SK-N-SH (cell line): ENCODE results near the gene ECI1. TPM values are rescaled to one million over a fixed set of nuclear protein-coding genes. Genes with fewer than 3 reads are reported as not detected.

Experiments
- CTCF ChIA-PET: fragments of 300-600, 350-600 bp; formaldehyde crosslinking; extraction: SDS; loops from one replicate; lab custom pipeline; 2021; lab: Yijun Ruan, JAX
- POLR2A ChIA-PET: fragments of 350-600 bp; sonication (Branson Sonifier 250); formaldehyde crosslinking; extraction: SDS; loops from one replicate; lab custom pipeline; 2020; ENCODE audit warnings: antibody characterized with exemption, inconsistent platforms; lab: Yijun Ruan, JAX
- DNase-seq: peaks from one replicate; pipeline ENCODE4 v3.0.0; 2012
- H2AFZ ChIP-seq: fragments of 200-600 bp; sonication (generic); 2 replicates; pipeline ENCODE4 v1.8.1; 2016; ENCODE audit warnings: antibody characterized with exemption, mild to moderate bottlenecking, low read depth
- H3F3A ChIP-seq: fragments of 200-600 bp; sonication (generic); replicated peaks from 2 replicates; pipeline ENCODE3; 2016; ENCODE audit warnings: antibody characterized with exemption, mild to moderate bottlenecking; ENCODE audit not compliant: insufficient read depth
- H3K27ac ChIP-seq, 2 experiments: fragments of 200-500 bp in 1 of 2; fragments of 200-600 bp in 1 of 2; sonication (Bioruptor generic) in 1 of 2; sonication (generic), shearing (Covaris generic) in 1 of 2; 2 replicates each; pipeline versions ENCODE4 v1.5.1 to v1.6.1; 2014 to 2016; ENCODE audit warnings: low read depth in 2 of 2, inconsistent platforms in 1 of 2, low read length in 1 of 2, mild to moderate bottlenecking in 1 of 2, mixed read lengths in 1 of 2
- H3K27me3 ChIP-seq: fragments of 200-600 bp; sonication (generic), shearing (Covaris generic); 2 replicates; pipeline ENCODE4 v1.6.1; 2016; ENCODE audit warnings: mixed run types; ENCODE audit not compliant: insufficient read depth
- H3K36me3 ChIP-seq, 2 experiments: fragments of 200-500 bp in 1 of 2; fragments of 200-600 bp in 1 of 2; sonication (Bioruptor generic) in 1 of 2; sonication (generic) in 1 of 2; replicated peaks in 1 of 2; 2 replicates each; pipeline versions ENCODE3 to v1.5.1; 2014 to 2016; ENCODE audit warnings: low read length in 1 of 2, mild to moderate bottlenecking in 1 of 2; ENCODE audit not compliant: insufficient read depth in 2 of 2, control insufficient read depth in 1 of 2
- H3K4me1 ChIP-seq, 2 experiments: fragments of 200-500 bp in 1 of 2; fragments of 200-600 bp in 1 of 2; sonication (Bioruptor generic) in 1 of 2; sonication (generic), shearing (Covaris generic) in 1 of 2; 2 replicates each; pipeline versions ENCODE4 v1.5.1 to v1.6.1; 2014 to 2016; ENCODE audit warnings: low read depth in 1 of 2, low read length in 1 of 2, mixed run types in 1 of 2; ENCODE audit not compliant: insufficient read depth in 2 of 2, control insufficient read depth in 1 of 2
- H3K4me2 ChIP-seq: fragments of 200-600 bp; sonication (generic), shearing (Covaris generic); 2 replicates; pipeline ENCODE4 v1.6.1; 2017; ENCODE audit warnings: mixed run types
- H3K4me3 ChIP-seq, 2 experiments: fragments of 200-500 bp in 1 of 2; fragments of 200-600 bp in 1 of 2; sonication (Bioruptor generic) in 1 of 2; sonication (generic), shearing (Covaris generic) in 1 of 2; 2 replicates each; pipeline versions ENCODE4 v1.5.1 to v1.8.1; 2014 to 2016; ENCODE audit warnings: low read depth in 2 of 2, inconsistent platforms in 1 of 2, low read length in 1 of 2, mild to moderate bottlenecking in 1 of 2, mixed read lengths in 1 of 2, moderate library complexity in 1 of 2
- H3K79me2 ChIP-seq: fragments of 200-600 bp; sonication (generic); 2 replicates; pipeline ENCODE4 v1.8.1; 2017; ENCODE audit warnings: mild to moderate bottlenecking; ENCODE audit not compliant: insufficient read depth
- H3K9ac ChIP-seq: fragments of 200-600 bp; sonication (generic); 2 replicates; pipeline ENCODE4 v1.6.1; 2017; ENCODE audit warnings: mixed run types
- H3K9me2 ChIP-seq: fragments of 200-600 bp; sonication (generic); 2 replicates; pipeline ENCODE4 v1.6.1; 2017; ENCODE audit warnings: mixed run types
- H3K9me3 ChIP-seq: fragments of 200-600 bp; sonication (generic); 2 replicates; pipeline ENCODE4 v1.6.1; 2017; ENCODE audit warnings: mixed run types, mild to moderate bottlenecking, moderate library complexity
- H4K20me1 ChIP-seq: fragments of 200-600 bp; sonication (generic); 2 replicates; pipeline ENCODE4 v1.6.1; 2017; ENCODE audit warnings: mild to moderate bottlenecking, mixed run types; ENCODE audit not compliant: insufficient read depth
- CHD2 ChIP-seq: fragments of 150-350 bp; IDR thresholded peaks from 2 replicates; pipeline ENCODE4 v1.6.1; 2018; ENCODE audit warnings: low read length; ENCODE audit not compliant: partially characterized antibody
- ELF1 ChIP-seq: IDR thresholded peaks from 2 replicates; pipeline ENCODE4 v1.4.0; 2012
- EZH2phosphoT487 ChIP-seq: fragments of 200-600 bp; sonication (generic); IDR thresholded peaks from 2 replicates; pipeline ENCODE4 v1.6.1; 2017; ENCODE audit warnings: low read depth, mixed run types, mild to moderate bottlenecking, antibody characterized with exemption, moderate library complexity, borderline replicate concordance
- FOSL2 ChIP-seq: IDR thresholded peaks from 2 replicates; pipeline ENCODE4 v1.4.0; 2012; ENCODE audit warnings: low read depth, mild to moderate bottlenecking, moderate library complexity, borderline replicate concordance
- FOXM1 ChIP-seq: IDR thresholded peaks from 2 replicates; pipeline ENCODE4 v1.4.0; 2012; ENCODE audit warnings: low read depth, mild to moderate bottlenecking
- JUND ChIP-seq: IDR thresholded peaks from 2 replicates; pipeline ENCODE4 v1.4.0; 2012
- MEF2A ChIP-seq: IDR thresholded peaks from 2 replicates; pipeline ENCODE4 v1.4.0; 2012; ENCODE audit warnings: low read depth, borderline replicate concordance
- MXI1 ChIP-seq: IDR thresholded peaks from 2 replicates; pipeline ENCODE4 v1.6.1; 2012; ENCODE audit warnings: mild to moderate bottlenecking, low read depth, low read length, improper control_type of control experiment
- NFIC ChIP-seq: IDR thresholded peaks from 2 replicates; pipeline ENCODE4 v1.4.0; 2012; ENCODE audit warnings: borderline replicate concordance
- RCOR1 ChIP-seq: fragments of 150-350 bp; IDR thresholded peaks from 2 replicates; pipeline ENCODE4 v1.6.1; 2017; ENCODE audit warnings: antibody characterized with exemption, low read length
- RFX5 ChIP-seq: IDR thresholded peaks from 2 replicates; pipeline ENCODE4 v1.6.1; 2012; ENCODE audit warnings: mild to moderate bottlenecking, improper control_type of control experiment, low read length
- RXRA ChIP-seq: IDR thresholded peaks from 2 replicates; pipeline ENCODE4 v1.4.0; 2012; ENCODE audit warnings: low read depth, mild to moderate bottlenecking, borderline replicate concordance
- SIN3A ChIP-seq: IDR thresholded peaks from 2 replicates; pipeline ENCODE4 v1.6.1; 2012; ENCODE audit warnings: low read depth, mild to moderate bottlenecking, low read length, moderate library complexity, borderline replicate concordance
- TEAD4 ChIP-seq: IDR thresholded peaks from 2 replicates; pipeline ENCODE4 v1.4.0; 2012; ENCODE audit warnings: mild to moderate bottlenecking, borderline replicate concordance; ENCODE audit not compliant: insufficient read depth
- YY1 ChIP-seq: IDR thresholded peaks from 2 replicates; pipeline ENCODE4 v1.4.0; 2012; ENCODE audit warnings: low read depth, mild to moderate bottlenecking
- WGBS: methylation state at CpG from one replicate; pipeline ENCODE4 v1.1.6; 2017; ENCODE audit warnings: low lambda C conversion rate; 5-methylcytosine and 5-hydroxymethylcytosine counted together
- polyA plus RNA-seq, 3 experiments: library from polyadenylated mRNA; depleted of rRNA; stranded (reverse); fragments of >200 nt; gene quantifications; 2 replicates each; pipeline ENCODE4 v1.2.3, GENCODE V29; 2012
- TF ChIP-seq, protein P1 (sequence below): IDR thresholded peaks from 2 replicates; pipeline ENCODE4 v1.4.0; 2012; ENCODE audit warnings: low read depth
- TF ChIP-seq, protein P2 (sequence below): fragments of 200-600 bp; sonication (generic); IDR thresholded peaks from 2 replicates; pipeline ENCODE4 v1.6.1; 2017; ENCODE audit warnings: antibody characterized with exemption, mild to moderate bottlenecking, moderate library complexity
- TF ChIP-seq, protein P3 (sequence below): IDR thresholded peaks from 2 replicates; pipeline ENCODE4 v1.4.0; 2012; ENCODE audit warnings: low read depth, borderline replicate concordance
- TF ChIP-seq, protein P4 (sequence below): IDR thresholded peaks from 2 replicates; pipeline ENCODE4 v1.4.0; 2012; ENCODE audit warnings: low read depth, borderline replicate concordance

Gene ECI1
- polyA plus RNA-seq, 1 of the 3 experiments (the other 2 are of a cell fraction), result 61.8 TPM

DNA sequence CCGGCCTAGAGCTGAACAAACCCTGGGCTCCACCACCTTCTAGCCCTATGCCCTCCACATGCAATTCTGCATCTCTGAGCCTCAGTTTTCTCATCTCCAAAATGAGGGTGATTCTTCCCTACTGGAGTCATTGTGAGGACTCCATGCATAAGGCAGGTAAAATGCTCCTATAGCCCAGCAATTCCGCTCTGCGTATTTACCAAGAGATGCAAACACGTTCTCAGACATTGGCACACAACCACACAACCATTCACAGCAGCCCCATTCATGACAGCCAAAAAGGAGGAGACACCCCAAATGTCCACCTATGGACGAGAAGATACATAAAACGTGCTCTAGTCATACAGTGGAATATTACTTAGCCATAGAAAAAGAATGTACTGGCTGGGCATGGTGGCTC lies 51.1 kb downstream of the ECI1 start:
- Histone ChIP-seq H3F3A (peaks cover 6% of the 10 kb centered on the region), H3K9ac (no peak overlapping the region), H3K27ac (no peak overlapping the region), H3K27me3 (no peaks in the 10 kb centered on the region), H3K79me2 (no peaks in the 10 kb centered on the region), H4K20me1 (no peaks in the 10 kb centered on the region), H3K9me2 (no peaks in the 10 kb centered on the region), H2AFZ (no peak overlapping the region), H3K36me3 (no peaks in the 10 kb centered on the region), H3K9me3 (no peaks in the 10 kb centered on the region), H3K4me2 (no peak overlapping the region), H3K4me3 (no peak overlapping the region), H3K4me1 (peaks cover 0 to 12% of the 10 kb centered on the region in 2 experiments; a peak in 2 of 4 replicates)
- POLR2A ChIA-PET, result no interaction called here
- CTCF ChIA-PET, result no interaction called here
- no peak for TF ChIP-seq JUND
- TF ChIP-seq RFX5, result no peak
- no peak for TF ChIP-seq MXI1
- no peak for TF ChIP-seq RCOR1
- no peak for TF ChIP-seq RXRA
- TF ChIP-seq MEF2A, result no peak
- TF ChIP-seq, protein P1, sequence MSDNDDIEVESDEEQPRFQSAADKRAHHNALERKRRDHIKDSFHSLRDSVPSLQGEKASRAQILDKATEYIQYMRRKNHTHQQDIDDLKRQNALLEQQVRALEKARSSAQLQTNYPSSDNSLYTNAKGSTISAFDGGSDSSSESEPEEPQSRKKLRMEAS, result no peak
- TF ChIP-seq TEAD4, result no peak
- TF ChIP-seq FOSL2, result no peak
- TF ChIP-seq ELF1, result no peak
- no peak for TF ChIP-seq YY1
- TF ChIP-seq, protein P2, sequence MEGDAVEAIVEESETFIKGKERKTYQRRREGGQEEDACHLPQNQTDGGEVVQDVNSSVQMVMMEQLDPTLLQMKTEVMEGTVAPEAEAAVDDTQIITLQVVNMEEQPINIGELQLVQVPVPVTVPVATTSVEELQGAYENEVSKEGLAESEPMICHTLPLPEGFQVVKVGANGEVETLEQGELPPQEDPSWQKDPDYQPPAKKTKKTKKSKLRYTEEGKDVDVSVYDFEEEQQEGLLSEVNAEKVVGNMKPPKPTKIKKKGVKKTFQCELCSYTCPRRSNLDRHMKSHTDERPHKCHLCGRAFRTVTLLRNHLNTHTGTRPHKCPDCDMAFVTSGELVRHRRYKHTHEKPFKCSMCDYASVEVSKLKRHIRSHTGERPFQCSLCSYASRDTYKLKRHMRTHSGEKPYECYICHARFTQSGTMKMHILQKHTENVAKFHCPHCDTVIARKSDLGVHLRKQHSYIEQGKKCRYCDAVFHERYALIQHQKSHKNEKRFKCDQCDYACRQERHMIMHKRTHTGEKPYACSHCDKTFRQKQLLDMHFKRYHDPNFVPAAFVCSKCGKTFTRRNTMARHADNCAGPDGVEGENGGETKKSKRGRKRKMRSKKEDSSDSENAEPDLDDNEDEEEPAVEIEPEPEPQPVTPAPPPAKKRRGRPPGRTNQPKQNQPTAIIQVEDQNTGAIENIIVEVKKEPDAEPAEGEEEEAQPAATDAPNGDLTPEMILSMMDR, result no peak
- TF ChIP-seq FOXM1, result no peak
- TF ChIP-seq, protein P3, sequence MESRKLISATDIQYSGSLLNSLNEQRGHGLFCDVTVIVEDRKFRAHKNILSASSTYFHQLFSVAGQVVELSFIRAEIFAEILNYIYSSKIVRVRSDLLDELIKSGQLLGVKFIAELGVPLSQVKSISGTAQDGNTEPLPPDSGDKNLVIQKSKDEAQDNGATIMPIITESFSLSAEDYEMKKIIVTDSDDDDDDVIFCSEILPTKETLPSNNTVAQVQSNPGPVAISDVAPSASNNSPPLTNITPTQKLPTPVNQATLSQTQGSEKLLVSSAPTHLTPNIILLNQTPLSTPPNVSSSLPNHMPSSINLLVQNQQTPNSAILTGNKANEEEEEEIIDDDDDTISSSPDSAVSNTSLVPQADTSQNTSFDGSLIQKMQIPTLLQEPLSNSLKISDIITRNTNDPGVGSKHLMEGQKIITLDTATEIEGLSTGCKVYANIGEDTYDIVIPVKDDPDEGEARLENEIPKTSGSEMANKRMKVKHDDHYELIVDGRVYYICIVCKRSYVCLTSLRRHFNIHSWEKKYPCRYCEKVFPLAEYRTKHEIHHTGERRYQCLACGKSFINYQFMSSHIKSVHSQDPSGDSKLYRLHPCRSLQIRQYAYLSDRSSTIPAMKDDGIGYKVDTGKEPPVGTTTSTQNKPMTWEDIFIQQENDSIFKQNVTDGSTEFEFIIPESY, result no peak
- no peak for TF ChIP-seq SIN3A
- TF ChIP-seq EZH2phosphoT487, result no peak
- TF ChIP-seq NFIC, result no peak
- no peak for TF ChIP-seq CHD2
- TF ChIP-seq, protein P4, sequence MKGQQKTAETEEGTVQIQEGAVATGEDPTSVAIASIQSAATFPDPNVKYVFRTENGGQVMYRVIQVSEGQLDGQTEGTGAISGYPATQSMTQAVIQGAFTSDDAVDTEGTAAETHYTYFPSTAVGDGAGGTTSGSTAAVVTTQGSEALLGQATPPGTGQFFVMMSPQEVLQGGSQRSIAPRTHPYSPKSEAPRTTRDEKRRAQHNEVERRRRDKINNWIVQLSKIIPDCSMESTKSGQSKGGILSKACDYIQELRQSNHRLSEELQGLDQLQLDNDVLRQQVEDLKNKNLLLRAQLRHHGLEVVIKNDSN, result no peak
- WGBS, result 73% methylated on average over 6 of the region's 6 CpGs
- DNase-seq, result no peak
